Subcutaneous abdominal adipose tissue (tissue), 5 donors: ENCODE results near the gene RD3L.
"Not testable (repeated sequence)": the region's sequence is repeated elsewhere in the genome, so short reads cannot be mapped to it uniquely, and the experiment has no call there.

Source experiments
- H3K27ac ChIP-seq: one replicate; pipeline ENCODE4 v1.7.0; 2013; ENCODE audit warnings: low read depth, mild to moderate bottlenecking, inconsistent platforms, low read length, moderate library complexity
- H3K27me3 ChIP-seq, 5 donors: one replicate each; pipeline ENCODE4 v1.7.0; 2013; ENCODE audit warnings: low read length in 5 of 5, inconsistent platforms in 1 of 5; ENCODE audit not compliant: control insufficient read depth in 5 of 5, insufficient read depth in 4 of 5
- H3K36me3 ChIP-seq, 5 donors: one replicate each; pipeline ENCODE4 v1.7.0; 2013; ENCODE audit warnings: low read length in 5 of 5; ENCODE audit not compliant: control insufficient read depth in 5 of 5, insufficient read depth in 5 of 5
- H3K4me1 ChIP-seq, 5 donors: one replicate each; pipeline ENCODE4 v1.7.0; 2013; ENCODE audit warnings: low read length in 5 of 5, mild to moderate bottlenecking in 3 of 5, moderate library complexity in 1 of 5; ENCODE audit not compliant: control insufficient read depth in 5 of 5, insufficient read depth in 5 of 5
- H3K4me3 ChIP-seq, 5 donors: one replicate each; pipeline ENCODE4 v1.7.0; 2013; ENCODE audit warnings: low read length in 5 of 5, low read depth in 1 of 5
- H3K9ac ChIP-seq, 5 donors: one replicate each; pipeline ENCODE4 v1.7.0; 2013; ENCODE audit warnings: low read length in 5 of 5, mild to moderate bottlenecking in 4 of 5, moderate library complexity in 3 of 5
- H3K9me3 ChIP-seq, 5 donors: one replicate each; pipeline ENCODE4 v1.7.0; 2013; ENCODE audit warnings: low read length in 5 of 5; ENCODE audit not compliant: control insufficient read depth in 5 of 5
- donor health status: healthy.
- donor health status: healthy.
- donor health status: healthy.
- donor health status: healthy.
- donor health status: healthy.

The RD3L gene

DNA sequence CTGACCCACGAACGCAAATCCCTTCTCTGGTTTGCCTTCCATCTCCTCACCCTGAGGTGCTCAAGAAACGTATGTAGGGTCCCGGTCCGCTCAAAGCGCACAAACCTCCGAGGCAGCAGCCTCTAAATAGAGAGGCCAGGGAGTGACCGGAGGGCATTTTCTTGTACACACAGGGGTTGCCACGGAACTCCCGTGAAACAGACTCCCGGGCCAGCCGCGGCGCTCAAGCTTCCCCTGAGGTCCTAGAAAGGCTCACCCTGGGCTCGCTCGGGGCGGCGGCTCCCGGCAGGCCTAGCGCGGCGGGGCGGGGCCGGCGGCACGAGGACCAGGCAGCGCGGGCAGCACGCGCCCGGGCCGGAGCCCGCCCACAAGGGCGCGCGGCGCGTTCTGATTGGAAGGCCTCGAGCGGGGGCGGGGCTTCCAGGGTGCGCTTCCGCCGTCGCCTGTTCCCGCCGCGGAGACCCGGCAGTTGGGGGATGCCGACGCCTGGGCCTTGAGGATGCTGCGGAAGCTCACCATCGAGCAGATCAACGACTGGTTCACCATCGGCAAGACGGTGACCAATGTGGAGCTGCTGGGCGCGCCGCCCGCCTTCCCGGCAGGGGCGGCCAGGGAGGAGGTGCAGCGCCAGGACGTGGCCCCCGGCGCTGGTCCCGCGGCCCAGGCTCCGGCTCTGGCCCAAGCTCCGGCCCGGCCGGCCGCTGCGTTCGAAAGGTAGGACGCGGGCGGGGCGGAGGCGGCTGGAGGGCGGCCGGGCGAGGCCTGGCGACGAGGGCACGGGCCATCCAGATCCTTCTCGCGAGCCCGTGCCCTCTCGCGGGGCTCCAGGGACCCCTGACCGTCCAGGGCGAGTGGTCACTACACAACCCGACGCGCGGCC lies 14.1 kb downstream of the RD3L start, which contains the start of gene TDRD9:
Gene TDRD9 (plus strand): TSS at position 446 of the 880 bp plus-strand sequence. CDS start 54 bp downstream, at position 500.
- H3K36me3 ChIP-seq, result no peaks in the 10 kb centered on the region
- H3K9me3 ChIP-seq, result no peaks in the 10 kb centered on the region
- H3K9ac ChIP-seq, result no peak within 1 kb of the TSS
- no peak within 1 kb of the TSS for H3K4me3 ChIP-seq
- H3K27ac ChIP-seq, result no peak within 1 kb of the TSS
- H3K27me3 ChIP-seq, result peaks cover 0 to 13% (median 4%) of the 10 kb centered on the region in 5 donors
- no peaks in the 10 kb centered on the region for H3K4me1 ChIP-seq

GRCh38 chr14:103927566-103927965 lies 14.8 kb downstream of the RD3L start:
- peaks cover 3 to 13% (median 4%) of the 10 kb centered on the region in 5 donors for H3K27me3 ChIP-seq
- H3K36me3 ChIP-seq, result no peaks in the 10 kb centered on the region
- H3K27ac ChIP-seq, result no peak overlapping the region
- H3K4me3 ChIP-seq, result no peak overlapping the region
- H3K9me3 ChIP-seq, result no peaks in the 10 kb centered on the region
- no peaks in the 10 kb centered on the region for H3K4me1 ChIP-seq
- H3K9ac ChIP-seq, result no peak overlapping the region

- Histone ChIP-seq H3K4me1 (peaks cover 2 to 12% (median 8%) of the 10 kb centered on the region in 5 donors), H3K27me3 (peaks cover 3 to 13% (median 4%) of the 10 kb centered on the region in 5 donors)
These were observed 17.0 kb downstream of the RD3L start for GRCh38 chr14:103925316-103925715.

DNA sequence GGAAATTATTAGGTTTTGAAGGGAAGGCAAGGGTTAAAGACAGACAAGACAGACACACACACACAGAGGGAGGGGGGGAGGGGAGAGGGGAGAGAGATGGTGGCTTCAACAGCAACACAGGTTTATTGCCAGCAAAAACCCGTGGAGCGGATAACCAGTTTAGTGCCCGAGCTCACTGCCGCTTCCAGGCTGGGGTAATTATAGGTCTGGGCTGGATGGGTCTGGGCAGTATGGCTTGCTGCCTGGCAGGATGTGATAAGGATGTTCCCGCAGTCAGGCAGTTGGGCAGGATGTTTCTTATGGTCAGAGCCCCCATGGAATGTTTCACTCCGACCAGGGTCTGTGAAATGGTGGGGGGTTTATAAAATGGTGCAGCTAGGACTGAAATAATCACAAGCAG lies 18.5 kb downstream of the RD3L start:
- Histone ChIP-seq H3K4me1 (peaks cover 2 to 20% (median 17%) of the 10 kb centered on the region in 5 donors), H3K27ac (no peak overlapping the region), H3K36me3 (no peaks in the 10 kb centered on the region), H3K27me3 (peaks cover under 1 to 9% (median 3%) of the 10 kb centered on the region in 5 donors), H3K4me3 (no peak overlapping the region), H3K9ac (no peak overlapping the region), H3K9me3 (no peaks in the 10 kb centered on the region)

More at GRCh38 chr14:103925316-103925715, 17.0 kb downstream of the RD3L start:
- Histone ChIP-seq H3K36me3 (no peaks in the 10 kb centered on the region), H3K4me3 (no peak overlapping the region), H3K27ac (no peak overlapping the region), H3K9ac (no peak overlapping the region), H3K9me3 (no peaks in the 10 kb centered on the region)

DNA sequence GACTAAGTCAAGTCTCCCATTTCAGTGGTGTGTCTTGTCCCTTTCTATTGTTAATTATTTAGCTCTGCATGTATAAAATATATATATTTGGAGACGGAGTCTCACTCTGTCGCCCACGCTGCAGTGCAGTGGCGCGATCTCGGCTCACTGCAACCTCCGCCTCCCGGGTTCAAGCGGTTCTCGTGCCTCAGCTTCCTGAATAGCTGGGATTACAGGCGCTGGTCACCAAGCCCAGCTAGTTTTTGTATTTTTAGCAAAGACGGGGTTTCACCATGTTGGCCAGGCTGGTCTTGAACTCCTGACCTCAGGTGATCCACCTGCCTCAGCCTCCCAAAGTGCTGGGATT lies 20.5 kb downstream of the RD3L start:
- Histone ChIP-seq H3K4me3 (peak overlapping the region in 3 of 5 donors; percentile 53 to 100 (median 100)), H3K4me1 (peaks cover 2 to 20% (median 20%) of the 10 kb centered on the region in 5 donors)
- not testable (repeated sequence) for H3K9ac ChIP-seq, H3K36me3 ChIP-seq, H3K27me3 ChIP-seq, H3K27ac ChIP-seq, H3K9me3 ChIP-seq

DNA sequence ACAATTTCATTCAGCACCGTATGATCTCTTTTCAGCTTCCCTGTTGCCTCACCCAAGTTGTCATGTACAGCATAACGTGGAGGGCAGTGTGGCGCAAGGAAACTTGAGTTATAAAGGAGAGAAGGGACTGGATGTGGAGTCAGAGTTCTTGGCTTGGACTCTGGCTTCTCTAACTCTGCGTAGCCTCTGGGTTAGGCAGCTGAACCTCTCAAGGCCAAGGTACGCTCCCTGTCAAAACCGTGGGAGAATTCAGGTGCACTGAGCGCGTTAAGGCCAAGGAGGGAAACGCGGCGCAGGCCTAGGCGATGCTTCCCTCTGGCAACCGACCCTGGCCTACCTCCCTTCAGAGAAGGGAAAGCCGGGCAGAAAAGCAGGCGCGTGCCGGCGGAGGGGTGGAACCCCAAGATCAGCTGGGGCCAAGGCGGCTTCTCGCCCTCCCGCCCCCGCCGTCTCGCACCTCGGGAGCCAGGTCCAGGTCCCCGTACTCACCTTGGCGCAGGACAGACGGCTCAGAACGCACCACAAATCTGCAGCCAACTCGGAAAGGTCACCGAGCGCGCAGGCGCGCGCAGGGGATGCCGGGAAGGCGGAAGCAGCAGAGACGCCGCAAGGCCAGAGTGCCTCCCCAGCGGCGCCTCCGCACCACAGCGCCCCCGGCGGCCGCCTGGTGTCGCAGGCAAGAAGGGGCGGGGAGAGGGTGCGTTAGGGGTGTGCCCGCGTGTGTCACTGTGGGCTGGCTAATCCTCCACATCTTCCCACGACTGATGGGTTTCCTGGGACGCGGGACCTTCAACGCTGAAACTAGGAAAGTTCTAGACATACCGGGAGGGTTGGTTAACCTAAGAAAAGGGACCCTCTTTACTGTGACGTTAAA lies 21.1 kb downstream of the RD3L start:
- Histone ChIP-seq H3K36me3 (peaks cover 0 to 15% (median 6%) of the 10 kb centered on the region in 5 donors), H3K27me3 (peaks cover 0 to 3% (median 0%) of the 10 kb centered on the region in 5 donors), H3K4me1 (peaks cover 2 to 23% (median 20%) of the 10 kb centered on the region in 5 donors), H3K9ac (peak overlapping the region; percentile 91 to 99 (median 98)), H3K27ac (peak overlapping the region; percentile 80), H3K4me3 (peak overlapping the region; percentile 88 to 100 (median 100)), H3K9me3 (no peaks in the 10 kb centered on the region)

- Histone ChIP-seq H3K4me1 (peaks cover 2 to 25% (median 20%) of the 10 kb centered on the region in 5 donors), H3K9ac (no peak overlapping the region), H3K27ac (no peak overlapping the region), H3K27me3 (no peaks in the 10 kb centered on the region), H3K4me3 (no peak overlapping the region), H3K36me3 (peaks cover 16 to 48% (median 39%) of the 10 kb centered on the region in 5 donors), H3K9me3 (no peaks in the 10 kb centered on the region)
These were observed 25.6 kb downstream of the RD3L start for GRCh38 chr14:103916636-103917262.

- Histone ChIP-seq H3K9me3 (no peaks in the 10 kb centered on the region), H3K36me3 (peaks cover 17 to 57% (median 46%) of the 10 kb centered on the region in 5 donors), H3K4me1 (peaks cover 0 to 21% (median 14%) of the 10 kb centered on the region in 5 donors), H3K4me3 (no peak overlapping the region), H3K27ac (no peak overlapping the region), H3K27me3 (no peaks in the 10 kb centered on the region), H3K9ac (no peak overlapping the region)
These were observed 26.7 kb downstream of the RD3L start for GRCh38 chr14:103915616-103916015.

GRCh38 chr14:103910984-103911383 lies 31.3 kb downstream of the RD3L start:
- Histone ChIP-seq H3K9ac (no peak overlapping the region), H3K27me3 (no peaks in the 10 kb centered on the region), H3K27ac (no peak overlapping the region), H3K4me3 (no peak overlapping the region), H3K9me3 (no peaks in the 10 kb centered on the region), H3K4me1 (peaks cover 0 to 9% (median 8%) of the 10 kb centered on the region in 5 donors), H3K36me3 (peaks cover 15 to 42% (median 40%) of the 10 kb centered on the region in 5 donors)
